Stimulated activated effector memory CD8-positive, alpha-beta T cell treated with anti-CD3 and anti-CD28 coated beads, Interleukin-12 subunit alpha, Interleukin-12 subunit beta, amount 100 ng/mL, for 72 hours (primary cell): ENCODE results near the gene WDFY2.

Experiments used
- ATAC-seq: fragments of 150-1000 bp; cut with Tn5 transposase; 2 replicates; pipeline ENCODE4 v1.10.0; 2021
- DNase-seq, 2 donors: peaks; one replicate each; pipeline ENCODE4 v3.0.0; 2021 to 2022; ENCODE audit warnings: low spot score in 2 of 2
- H3K27ac Mint-ChIP-seq: one replicate; pipeline ENCODE4 v1.8.0; 2022; ENCODE audit warnings: mild to moderate bottlenecking, mixed read lengths
- H3K36me3 Mint-ChIP-seq: one replicate; pipeline ENCODE4 v1.8.0; 2022; ENCODE audit warnings: mild to moderate bottlenecking, mixed read lengths
- H3K4me1 Mint-ChIP-seq: one replicate; pipeline ENCODE4 v1.8.0; 2022; ENCODE audit warnings: mixed read lengths
- H3K4me3 Mint-ChIP-seq: one replicate; pipeline ENCODE4 v1.8.0; 2022; ENCODE audit warnings: mild to moderate bottlenecking, mixed read lengths
- H3K9me3 Mint-ChIP-seq: one replicate; pipeline ENCODE4 v1.8.0; 2022; ENCODE audit warnings: mixed read lengths

The WDFY2 gene

DNA sequence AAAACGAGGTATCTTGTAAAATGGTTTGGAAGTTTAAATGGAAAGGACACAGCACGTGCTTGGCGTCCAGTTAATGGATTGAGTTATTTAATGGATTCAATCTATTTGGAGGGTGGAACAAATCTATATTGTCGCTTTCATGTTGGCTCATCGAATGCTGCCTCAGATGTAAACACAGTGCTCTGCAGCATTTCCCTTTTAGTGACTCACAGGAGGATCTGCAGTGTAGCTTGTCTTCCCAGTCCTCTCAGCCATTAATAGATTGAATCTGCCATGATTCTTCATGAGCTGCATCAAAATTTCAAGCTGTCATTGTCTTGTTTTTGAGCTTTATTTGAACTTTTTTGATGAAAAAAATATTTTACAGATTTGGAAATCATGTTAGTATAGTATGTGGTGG is 175.0 kb downstream of the WDFY2 start:
- Mint-ChIP-seq H3K4me1 (peaks cover 5% of the 10 kb centered on the region), H3K27ac (no peak overlapping the region), H3K36me3 (peaks cover 53% of the 10 kb centered on the region), H3K4me3 (no peak overlapping the region), H3K9me3 (no peaks in the 10 kb centered on the region)
- DNase-seq: no peak
- ATAC-seq: no peak

DNA sequence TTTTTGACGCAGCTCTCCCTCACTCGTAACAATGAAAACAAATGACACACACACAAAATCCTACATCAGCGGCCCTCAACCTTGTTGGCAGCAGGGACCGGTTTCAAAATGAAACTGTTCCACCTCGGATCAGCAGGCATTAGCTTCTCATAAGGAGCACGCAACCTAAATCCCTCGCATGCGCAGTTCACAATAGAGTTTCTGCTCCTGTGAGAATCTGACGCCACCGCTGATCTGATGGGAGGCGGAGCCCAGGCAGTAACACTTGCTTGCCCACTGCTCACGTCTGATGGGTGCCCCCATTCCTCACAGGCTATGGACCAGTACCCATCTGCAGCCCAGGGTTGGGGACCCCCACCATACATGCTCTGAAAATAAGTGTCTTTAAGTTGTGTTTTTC is 176.3 kb downstream of the WDFY2 start:
- DNase-seq (no peak), ATAC-seq (no peak)
- Mint-ChIP-seq H3K27ac (peak overlapping the region; percentile 58), H3K4me3 (no peak overlapping the region), H3K4me1 (peaks cover 19% of the 10 kb centered on the region), H3K9me3 (no peaks in the 10 kb centered on the region), H3K36me3 (peaks cover 42% of the 10 kb centered on the region)

DNA sequence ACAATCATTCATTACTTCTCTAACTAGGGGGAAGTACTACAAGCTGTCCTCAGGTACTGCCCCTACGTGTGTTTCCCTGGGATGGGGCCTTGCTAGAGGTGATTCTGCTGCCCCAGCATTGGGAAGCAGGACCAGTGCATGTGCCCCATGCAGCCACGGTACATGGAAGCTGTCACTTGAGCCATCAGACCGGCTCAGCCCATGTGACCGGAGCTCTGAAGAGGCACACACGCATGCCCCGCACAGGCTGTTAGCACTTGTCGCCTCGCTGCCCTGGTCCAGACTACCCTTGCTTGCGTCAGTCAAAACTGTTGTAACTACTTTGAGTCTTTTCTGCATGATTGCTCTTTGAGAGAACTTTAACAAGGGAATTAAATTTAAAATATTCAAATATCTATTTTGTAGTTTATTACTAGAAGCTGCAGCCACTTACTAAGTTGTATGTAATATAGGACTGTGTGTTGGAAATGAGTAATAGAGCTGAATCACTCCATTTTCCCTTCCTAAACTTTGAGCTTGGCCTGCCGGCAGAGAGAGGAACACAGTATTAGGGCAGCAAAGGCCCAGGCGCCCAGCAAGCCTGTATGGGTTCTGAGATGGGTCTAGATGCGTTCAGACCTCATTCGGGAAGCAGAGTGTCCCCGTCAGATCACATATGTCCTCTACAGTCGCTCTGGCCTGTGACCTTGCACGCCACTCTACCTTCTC is 177.5 kb downstream of the WDFY2 start:
- peak overlapping the region; percentile 18 for H3K27ac Mint-ChIP-seq
- H3K36me3 Mint-ChIP-seq: peaks cover 42% of the 10 kb centered on the region
- no peak for ATAC-seq
- peaks cover 20% of the 10 kb centered on the region for H3K4me1 Mint-ChIP-seq
- H3K9me3 Mint-ChIP-seq: no peaks in the 10 kb centered on the region
- no peak for DNase-seq
- no peak overlapping the region for H3K4me3 Mint-ChIP-seq

- H3K4me1 Mint-ChIP-seq: peaks cover 20% of the 10 kb centered on the region
- no peak overlapping the region for H3K4me3 Mint-ChIP-seq
- ATAC-seq: no peak
- DNase-seq: no peak
- peak overlapping the region; percentile 50 for H3K27ac Mint-ChIP-seq
- peaks cover 39% of the 10 kb centered on the region for H3K36me3 Mint-ChIP-seq
- H3K9me3 Mint-ChIP-seq: no peaks in the 10 kb centered on the region
These were observed 179.2 kb downstream of the WDFY2 start for GRCh38 chr13:51763486-51763885.

- peak; percentile 93 for ATAC-seq
- Mint-ChIP-seq H3K27ac (peak overlapping the region; percentile 85), H3K4me3 (peak overlapping the region; percentile 73), H3K36me3 (peaks cover 30% of the 10 kb centered on the region), H3K4me1 (peaks cover 20% of the 10 kb centered on the region), H3K9me3 (no peaks in the 10 kb centered on the region)
- peak; percentile 19 to 69 for DNase-seq
These were observed 180.2 kb downstream of the WDFY2 start for GRCh38 chr13:51764184-51765141.

GRCh38 chr13:51765142-51765515 is 180.9 kb downstream of the WDFY2 start:
- H3K27ac Mint-ChIP-seq: peak overlapping the region; percentile 85
- H3K4me1 Mint-ChIP-seq: peaks cover 20% of the 10 kb centered on the region
- H3K36me3 Mint-ChIP-seq: peaks cover 26% of the 10 kb centered on the region
- peak overlapping the region; percentile 73 for H3K4me3 Mint-ChIP-seq
- ATAC-seq: no peak
- DNase-seq: no peak
- no peaks in the 10 kb centered on the region for H3K9me3 Mint-ChIP-seq

GRCh38 chr13:51767100-51767499 is 182.8 kb downstream of the WDFY2 start:
- Mint-ChIP-seq H3K4me3 (no peak overlapping the region), H3K36me3 (peaks cover 18% of the 10 kb centered on the region), H3K4me1 (peaks cover 20% of the 10 kb centered on the region), H3K27ac (peak overlapping the region; percentile 85), H3K9me3 (no peaks in the 10 kb centered on the region)
- DNase-seq (no peak), ATAC-seq (no peak)

GRCh38 chr13:51768378-51768921 is 184.2 kb downstream of the WDFY2 start:
- peaks cover 20% of the 10 kb centered on the region for H3K4me1 Mint-ChIP-seq
- H3K36me3 Mint-ChIP-seq: peaks cover 24% of the 10 kb centered on the region
- H3K27ac Mint-ChIP-seq: peak overlapping the region; percentile 32
- H3K4me3 Mint-ChIP-seq: no peak overlapping the region
- DNase-seq (no peak), ATAC-seq (no peak)
- no peaks in the 10 kb centered on the region for H3K9me3 Mint-ChIP-seq

DNA sequence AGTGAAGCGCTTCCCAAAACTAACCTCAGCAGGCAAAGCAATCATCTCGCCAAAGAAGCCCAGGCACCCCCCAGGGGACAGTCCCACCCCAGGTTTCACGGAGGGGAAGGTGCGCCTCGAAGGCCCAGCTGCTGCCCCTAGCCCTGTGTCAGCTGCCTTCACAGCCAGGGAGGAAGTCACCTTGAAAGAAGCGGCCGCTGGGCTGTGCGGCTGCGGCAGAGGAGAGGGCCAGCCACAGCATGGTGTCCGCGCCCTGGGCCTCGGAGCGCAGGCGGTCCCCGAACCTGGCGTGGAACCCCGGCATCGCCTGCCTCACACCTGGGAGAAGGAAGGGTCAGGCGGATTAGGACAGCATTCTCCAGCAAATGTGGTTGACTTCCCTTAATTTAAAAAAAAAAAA is 184.7 kb downstream of the WDFY2 start:
- Mint-ChIP-seq H3K4me1 (peaks cover 17% of the 10 kb centered on the region), H3K27ac (no peak overlapping the region), H3K4me3 (no peak overlapping the region), H3K36me3 (peaks cover 23% of the 10 kb centered on the region), H3K9me3 (no peaks in the 10 kb centered on the region)
- DNase-seq (no peak), ATAC-seq (no peak)

DNA sequence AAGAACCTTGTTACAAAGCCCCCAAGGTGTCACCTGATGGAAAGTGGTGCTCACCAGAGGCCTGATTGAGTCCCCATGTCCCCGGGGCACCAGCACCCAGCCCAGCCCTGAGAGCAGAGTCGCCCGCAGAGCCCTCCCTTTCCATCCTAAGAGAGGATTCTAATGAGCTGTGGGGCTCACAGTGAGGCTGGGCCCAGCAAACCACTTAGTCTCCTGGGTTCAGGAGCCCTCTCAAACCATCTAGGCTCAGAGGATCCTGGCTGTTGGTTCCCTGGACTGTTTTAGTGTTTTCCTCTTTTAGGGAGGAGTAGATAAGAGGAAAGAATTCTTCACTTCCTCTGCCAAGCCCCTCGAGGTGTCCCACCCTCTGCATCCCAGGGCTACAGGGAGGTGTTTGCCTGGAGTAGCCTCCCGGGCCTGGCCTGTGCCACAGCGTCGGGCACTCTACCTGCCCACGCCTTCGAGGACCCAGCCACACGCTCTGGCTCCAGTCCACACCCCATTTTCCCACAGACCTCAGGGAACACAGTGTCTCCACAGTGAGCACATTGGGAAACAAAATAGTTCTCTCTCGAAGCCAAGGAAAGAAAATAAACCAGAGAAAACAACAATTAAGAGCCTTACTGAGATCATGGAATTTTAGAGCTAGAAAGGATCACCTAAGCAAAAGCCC is 185.3 kb downstream of the WDFY2 start:
- ATAC-seq (no peak), DNase-seq (no peak)
- Mint-ChIP-seq H3K27ac (peak overlapping the region; percentile 61), H3K36me3 (peaks cover 19% of the 10 kb centered on the region), H3K4me3 (no peak overlapping the region), H3K9me3 (no peaks in the 10 kb centered on the region), H3K4me1 (peaks cover 11% of the 10 kb centered on the region)

DNA sequence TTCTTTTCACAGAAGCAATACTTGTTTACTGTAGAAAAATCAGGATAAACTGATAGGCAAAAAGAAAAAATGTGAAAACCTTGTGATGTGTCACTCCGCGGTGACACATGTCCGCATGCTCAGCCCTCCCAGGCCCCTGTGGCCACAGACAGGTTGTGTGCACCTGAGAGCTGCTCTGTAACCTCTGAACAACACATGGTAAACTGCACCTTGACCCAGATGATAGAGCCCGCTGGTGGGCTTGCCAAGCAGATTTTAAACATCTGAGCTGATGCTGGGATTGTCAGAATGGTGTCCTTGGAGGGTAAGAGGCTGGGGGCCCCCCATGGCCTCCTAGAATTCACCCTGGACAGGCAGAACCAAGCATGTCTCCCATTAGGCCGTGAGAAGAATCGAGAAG is 185.9 kb downstream of the WDFY2 start:
- Mint-ChIP-seq H3K9me3 (no peaks in the 10 kb centered on the region), H3K36me3 (peaks cover 19% of the 10 kb centered on the region), H3K4me3 (no peak overlapping the region), H3K4me1 (peaks cover 5% of the 10 kb centered on the region), H3K27ac (peak overlapping the region; percentile 61)
- no peak for ATAC-seq
- DNase-seq: no peak

DNA sequence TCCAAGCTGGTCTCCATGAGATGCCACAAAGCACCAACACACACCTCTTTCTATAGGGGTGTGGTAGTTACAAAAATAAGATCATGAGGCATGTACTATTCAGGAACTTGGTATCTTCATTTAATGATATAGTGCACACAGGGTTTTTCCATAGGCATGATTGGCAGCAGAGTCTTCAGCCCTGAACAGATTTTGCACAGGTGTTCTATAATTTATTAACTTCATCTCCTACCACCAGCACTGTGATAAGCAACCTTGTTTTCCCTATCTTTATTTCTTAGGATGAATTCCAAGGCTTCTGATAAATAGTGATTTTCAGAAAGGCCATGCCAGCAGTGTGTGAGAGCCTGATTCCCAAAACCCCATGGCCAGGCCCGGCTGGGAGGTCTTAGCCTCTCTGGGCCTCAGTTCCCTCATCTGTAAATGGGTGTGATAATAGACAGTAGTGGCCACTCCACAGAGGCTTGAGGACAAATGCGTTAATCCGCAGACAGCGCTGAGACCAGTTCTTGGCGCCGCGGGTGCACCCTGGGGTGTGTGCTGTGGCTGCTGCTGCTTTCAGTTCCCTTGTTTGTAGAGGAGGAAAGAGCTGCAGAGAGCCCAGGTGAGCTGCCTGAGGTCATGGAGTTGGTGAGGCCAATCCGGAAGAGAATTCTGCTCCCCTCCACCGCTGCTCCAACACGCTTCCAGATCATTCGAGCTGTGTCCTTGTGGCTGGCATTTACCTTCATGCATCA is 186.6 kb downstream of the WDFY2 start:
- H3K4me1 Mint-ChIP-seq: no peaks in the 10 kb centered on the region
- H3K27ac Mint-ChIP-seq: peak overlapping the region; percentile 61
- DNase-seq (no peak), ATAC-seq (no peak)
- H3K9me3 Mint-ChIP-seq: no peaks in the 10 kb centered on the region
- H3K36me3 Mint-ChIP-seq: peaks cover 19% of the 10 kb centered on the region
- H3K4me3 Mint-ChIP-seq: no peak overlapping the region

GRCh38 chr13:51771418-51772104 is 187.3 kb downstream of the WDFY2 start:
- Mint-ChIP-seq H3K36me3 (peaks cover 17% of the 10 kb centered on the region), H3K9me3 (no peaks in the 10 kb centered on the region), H3K4me3 (no peak overlapping the region), H3K4me1 (no peaks in the 10 kb centered on the region), H3K27ac (peak overlapping the region; percentile 60)
- DNase-seq: no peak
- no peak for ATAC-seq

- no peaks in the 10 kb centered on the region for H3K9me3 Mint-ChIP-seq
- peak overlapping the region; percentile 60 for H3K27ac Mint-ChIP-seq
- no peaks in the 10 kb centered on the region for H3K4me1 Mint-ChIP-seq
- no peak overlapping the region for H3K4me3 Mint-ChIP-seq
- no peak for ATAC-seq
- peaks cover 14% of the 10 kb centered on the region for H3K36me3 Mint-ChIP-seq
- no peak for DNase-seq
These were observed 187.8 kb downstream of the WDFY2 start for GRCh38 chr13:51772105-51772455.
